Adrenal gland (tissue), 12 donors: ENCODE results near the gene MRPL45. TPM values are rescaled to one million over a fixed set of nuclear protein-coding genes. Genes with fewer than 3 reads are reported as not detected.

ENCODE experiments used
- DNase-seq, 7 donors: peaks; one replicate each; pipeline ENCODE4 v3.0.0-alpha.2; 2019 to 2020
- H3K27ac ChIP-seq, 5 donors: fragments of 200-600 bp; sonication (generic) in 4 of 5; 1 replicate in 3 of 5; 2 replicates in 2 of 5; pipeline versions ENCODE4 v1.5.1 to v1.8.0; 2016 to 2020; ENCODE audit warnings: mild to moderate bottlenecking in 1 of 5
- H3K27me3 ChIP-seq: fragments of 200-600 bp; 2 replicates; pipeline ENCODE4 v1.8.0; 2021
- H3K36me3 ChIP-seq, 2 donors: fragments of 200-600 bp; replicated peaks in 1 of 2; 1 replicate in 1 of 2; 2 replicates in 1 of 2; pipeline versions ENCODE4 v1.5.1 to v1.8.0; 2018 to 2022
- H3K4me1 ChIP-seq, 2 donors: fragments of 200-600 bp; replicated peaks in 1 of 2; 1 replicate in 1 of 2; 2 replicates in 1 of 2; pipeline versions ENCODE4 v1.5.1 to v1.8.0; 2018 to 2021
- H3K4me3 ChIP-seq, 4 donors: fragments of 200-600 bp; sonication (generic) in 3 of 4; one replicate each; pipeline ENCODE4 v1.5.1; 2016 to 2018
- H3K9me3 ChIP-seq, 3 donors: fragments of 200-600 bp; sonication (generic) in 1 of 3; replicated peaks in 1 of 3; 1 replicate in 2 of 3; 2 replicates in 1 of 3; pipeline versions ENCODE4 v1.5.1 to v1.8.0; 2016 to 2021
- POLR2A ChIP-seq, 2 donors: fragments of 450-650 bp; IDR thresholded peaks; one replicate each; pipeline ENCODE4 v1.6.1; 2017; ENCODE audit warnings: antibody characterized with exemption in 2 of 2, mild to moderate bottlenecking in 2 of 2, moderate library complexity in 1 of 2
- WGBS, 4 donors: extraction: QIAGEN DNeasy Blood & Tissue Kit in 2 of 4; methylation state at CpG; one replicate each; pipeline versions ENCODE4 v1.1.5 to v1.1.7; 2013 to 2017; 5-methylcytosine and 5-hydroxymethylcytosine counted together
- intact Hi-C, 2 donors: fragments of 100-400 bp; cut with DNase I; formaldehyde crosslinking; loops; one replicate each; pipeline versions ENCODE4 v1.14.1 to v1.15.0; 2022 to 2023
- polyA plus RNA-seq, 3 donors: library from polyadenylated mRNA; stranded (reverse); fragments of 200-250 nt in 2 of 3; fragments of 350-450 nt in 1 of 3; fragmentation: Illumina TruSeq in 1 of 3; extraction: RNeasy Lipid Tissue Mini Kit (QIAGEN cat#74804) in 1 of 3; gene quantifications; one replicate each; pipeline ENCODE4 v1.2.3, GENCODE V29; 2013 to 2014
- total RNA-seq, 9 donors: library from RNA; depleted of rRNA in 4 of 9; stranded (reverse); fragments of >200 nt in 4 of 9; fragments of 120-200 nt in 1 of 9; fragmentation: NEBNext Ultra II Directional in 1 of 9; extraction: Animal tissue kit (Norgen Biotek cat#: 25700) in 1 of 9; gene quantifications; one replicate each; pipeline versions ENCODE4 v1.1.0 to v1.2.4, GENCODE V29; 2013 to 2023
- TF ChIP-seq, protein P1 (sequence below), 6 experiments: fragments of 450-650 bp in 4 of 6; fragments of 200-600 bp in 2 of 6; sonication (generic) in 1 of 6; IDR thresholded peaks; 1 replicate in 5 of 6; 2 replicates in 1 of 6; pipeline versions ENCODE4 v1.5.1 to v1.8.0; 2016 to 2021; ENCODE audit warnings: antibody characterized with exemption in 6 of 6, mild to moderate bottlenecking in 2 of 6, moderate library complexity in 1 of 6
- donor health status: healthy with polysubstance abuse.
- donor health status: Bipolar disorder and iron deficiency.
- donor health status: DM: yes; HTN: yes; CAD: no.
- donor health status: DM: no; HTN: no; CAD: no.
- donor health status: DM: no; HTN: no; CAD: no.
- donor health status: DM: yes; HTN: yes; CAD: no.

Gene MRPL45
- total and polyA plus RNA-seq, 12 donors, result 12.7 to 62.8 (median 37.2) TPM

GRCh38 chr17:38330941-38331411 lies 34.0 kb downstream of the MRPL45 start:
- intact Hi-C loops, result loop anchor here in 1 of 2 donors (10.0 kb wide), 1 partner anchor 334 kb away; no protein-coding TSS in a partner anchor
- TF ChIP-seq POLR2A (IDR thresholded peaks at IDR 0.05), result no peak
- TF ChIP-seq, protein P1, sequence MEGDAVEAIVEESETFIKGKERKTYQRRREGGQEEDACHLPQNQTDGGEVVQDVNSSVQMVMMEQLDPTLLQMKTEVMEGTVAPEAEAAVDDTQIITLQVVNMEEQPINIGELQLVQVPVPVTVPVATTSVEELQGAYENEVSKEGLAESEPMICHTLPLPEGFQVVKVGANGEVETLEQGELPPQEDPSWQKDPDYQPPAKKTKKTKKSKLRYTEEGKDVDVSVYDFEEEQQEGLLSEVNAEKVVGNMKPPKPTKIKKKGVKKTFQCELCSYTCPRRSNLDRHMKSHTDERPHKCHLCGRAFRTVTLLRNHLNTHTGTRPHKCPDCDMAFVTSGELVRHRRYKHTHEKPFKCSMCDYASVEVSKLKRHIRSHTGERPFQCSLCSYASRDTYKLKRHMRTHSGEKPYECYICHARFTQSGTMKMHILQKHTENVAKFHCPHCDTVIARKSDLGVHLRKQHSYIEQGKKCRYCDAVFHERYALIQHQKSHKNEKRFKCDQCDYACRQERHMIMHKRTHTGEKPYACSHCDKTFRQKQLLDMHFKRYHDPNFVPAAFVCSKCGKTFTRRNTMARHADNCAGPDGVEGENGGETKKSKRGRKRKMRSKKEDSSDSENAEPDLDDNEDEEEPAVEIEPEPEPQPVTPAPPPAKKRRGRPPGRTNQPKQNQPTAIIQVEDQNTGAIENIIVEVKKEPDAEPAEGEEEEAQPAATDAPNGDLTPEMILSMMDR (IDR thresholded peaks at IDR 0.05), result no peak
- Histone ChIP-seq H3K4me3 (no peak overlapping the region), H3K9me3 (no peaks in the 10 kb centered on the region), H3K27ac (no peak overlapping the region), H3K4me1 (no peaks in the 10 kb centered on the region), H3K36me3 (no peaks in the 10 kb centered on the region), H3K27me3 (peaks cover 8% of the 10 kb centered on the region)
- DNase-seq, result no peak
- WGBS, 4 donors, result 85 to 88% (median 87%) methylated on average over 10 to 23 of the region's 23 CpGs; no CpG with 5 or more reads in 1 of the 4 donors

- no peak for DNase-seq
- Histone ChIP-seq H3K27ac (no peak overlapping the region), H3K9me3 (no peaks in the 10 kb centered on the region), H3K4me3 (no peak overlapping the region), H3K4me1 (no peaks in the 10 kb centered on the region), H3K36me3 (no peaks in the 10 kb centered on the region), H3K27me3 (peaks cover 8% of the 10 kb centered on the region)
- 72 to 84% (median 78%) methylated on average over 7 of the region's 7 CpGs for WGBS, 4 donors
- TF ChIP-seq, protein P1 (IDR thresholded peaks at IDR 0.05), result no peak
- no peak for TF ChIP-seq POLR2A (IDR thresholded peaks at IDR 0.05)
- intact Hi-C loops, result loop anchor here in 1 of 2 donors (10.0 kb wide), 1 partner anchor 332 kb away; no protein-coding TSS in a partner anchor
Observed at GRCh38 chr17:38332735-38333134, 35.8 kb downstream of the MRPL45 start.

GRCh38 chr17:38333635-38334295 lies 36.8 kb downstream of the MRPL45 start:
- peaks cover 8% of the 10 kb centered on the region for H3K27me3 ChIP-seq
- no peak overlapping the region for H3K4me3 ChIP-seq
- H3K9me3 ChIP-seq, result no peaks in the 10 kb centered on the region
- H3K36me3 ChIP-seq, result no peaks in the 10 kb centered on the region
- TF ChIP-seq, protein P1 (IDR thresholded peaks at IDR 0.05), result peak in 5 of 6 experiments; percentile 15 to 39 (median 35)
- TF ChIP-seq POLR2A (IDR thresholded peaks at IDR 0.05), result no peak
- peak in 3 of 7 donors; percentile 31 to 43 (median 43) for DNase-seq
- intact Hi-C loops, result loop anchor here in 1 of 2 donors (10.0 kb wide), 1 partner anchor 331 kb away; no protein-coding TSS in a partner anchor
- no peaks in the 10 kb centered on the region for H3K4me1 ChIP-seq
- 42 to 65% (median 57%) methylated on average over 8 to 12 of the region's 12 CpGs for WGBS, 4 donors
- no peak overlapping the region for H3K27ac ChIP-seq

DNA sequence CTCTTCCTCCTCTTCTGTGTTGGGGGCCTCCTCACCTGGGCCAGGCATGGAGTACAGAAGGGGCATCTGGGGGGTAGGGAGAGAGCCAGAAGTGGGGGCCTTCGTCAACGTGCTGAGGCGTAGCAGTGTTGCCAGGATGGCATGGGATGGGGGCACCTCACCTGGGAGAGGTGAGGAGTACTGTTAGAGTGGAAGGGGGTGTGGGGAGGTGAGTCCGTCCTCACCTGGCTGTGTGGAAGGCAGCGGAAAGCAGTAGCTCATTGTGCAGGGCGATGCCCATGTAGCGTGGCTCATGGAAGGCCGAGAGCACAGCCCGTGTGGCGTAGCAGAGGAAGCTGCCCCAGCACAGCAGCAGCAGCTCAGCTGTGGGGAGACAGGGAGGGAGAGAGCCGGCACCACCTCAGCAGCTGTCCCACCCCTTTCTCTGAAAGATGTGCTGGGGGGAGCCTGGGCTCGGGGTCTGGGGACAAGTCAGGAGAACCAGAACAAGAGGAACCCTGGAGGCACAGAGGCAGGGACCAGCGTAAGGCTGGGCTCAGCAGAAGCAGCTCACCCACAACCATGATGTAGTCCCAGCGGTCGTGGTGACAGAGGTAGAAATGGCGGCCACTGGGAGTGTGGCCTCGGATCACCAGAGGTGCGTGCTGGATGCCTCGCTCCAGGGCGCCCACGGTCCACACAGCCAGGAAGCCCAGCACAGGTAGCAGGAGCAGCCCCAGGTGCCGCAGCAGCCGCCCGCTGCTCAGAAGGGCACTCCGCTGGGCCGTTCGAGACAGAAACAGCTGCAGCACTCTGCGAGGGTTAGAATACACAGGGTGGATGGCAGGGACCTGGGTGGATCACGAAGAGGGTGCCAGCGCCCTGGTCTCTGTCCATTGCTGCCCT lies 37.8 kb downstream of the MRPL45 start:
- no peak for DNase-seq
- Histone ChIP-seq H3K4me1 (no peaks in the 10 kb centered on the region), H3K4me3 (no peak overlapping the region), H3K36me3 (no peaks in the 10 kb centered on the region), H3K27ac (no peak overlapping the region), H3K27me3 (peaks cover 8% of the 10 kb centered on the region), H3K9me3 (no peaks in the 10 kb centered on the region)
- intact Hi-C loops, result loop anchor here in 1 of 2 donors (10.0 kb wide), 1 partner anchor 330 kb away; no protein-coding TSS in a partner anchor
- WGBS, 4 donors, result 79 to 87% (median 86%) methylated on average over 17 to 30 of the region's 30 CpGs
- TF ChIP-seq, protein P1 (IDR thresholded peaks at IDR 0.05), result no peak
- TF ChIP-seq POLR2A (IDR thresholded peaks at IDR 0.05), result no peak
